H9 (cell line): Measurements from ENCODE around the gene PTX3. TPM values are rescaled to one million over a fixed set of nuclear protein-coding genes. Genes with fewer than 3 reads are reported as not detected.

Experiments used
- DNase-seq: peaks from one replicate; pipeline ENCODE4 v3.0.0-alpha.2; 2017
- H2AFZ ChIP-seq: one replicate; pipeline ENCODE4 v1.6.1; 2013; ENCODE audit warnings: mild to moderate bottlenecking, low read length, control low read depth, moderate library complexity
- H2AK5ac ChIP-seq: 2 replicates; pipeline ENCODE4 v1.6.1; 2013; ENCODE audit warnings: low read length, control low read depth, mixed read lengths; ENCODE audit not compliant: insufficient read length
- H2BK120ac ChIP-seq: one replicate; pipeline ENCODE4 v1.6.1; 2013; ENCODE audit warnings: low read depth, mild to moderate bottlenecking, low read length, control low read depth, inconsistent platforms; ENCODE audit not compliant: poor library complexity, severe bottlenecking
- H2BK12ac ChIP-seq: 2 replicates; pipeline ENCODE4 v1.6.1; 2013; ENCODE audit warnings: low read length, control low read depth, mixed read lengths, low read depth; ENCODE audit not compliant: insufficient read length
- H2BK15ac ChIP-seq: 2 replicates; pipeline ENCODE4 v1.6.1; 2013; ENCODE audit warnings: low read depth, low read length, control low read depth
- H2BK20ac ChIP-seq: one replicate; pipeline ENCODE4 v1.6.1; 2013; ENCODE audit warnings: low read depth, mild to moderate bottlenecking, low read length, control low read depth, inconsistent platforms; ENCODE audit not compliant: poor library complexity, severe bottlenecking
- H2BK5ac ChIP-seq: 2 replicates; pipeline ENCODE4 v1.6.1; 2013; ENCODE audit warnings: low read length, control low read depth, mixed read lengths; ENCODE audit not compliant: insufficient read length
- H3K14ac ChIP-seq: 2 replicates; pipeline ENCODE4 v1.6.1; 2013; ENCODE audit warnings: low read length, control low read depth; ENCODE audit not compliant: insufficient read depth
- H3K18ac ChIP-seq: 2 replicates; pipeline ENCODE4 v1.6.1; 2013; ENCODE audit warnings: low read depth, mild to moderate bottlenecking, mixed read lengths, low read length, control low read depth; ENCODE audit not compliant: insufficient read length
- H3K23ac ChIP-seq: 2 replicates; pipeline ENCODE4 v1.6.1; 2013; ENCODE audit warnings: low read length, control low read depth, mixed read lengths, low read depth; ENCODE audit not compliant: insufficient read length
- H3K23me2 ChIP-seq: 2 replicates; pipeline ENCODE4 v1.6.1; 2013; ENCODE audit warnings: low read depth, mild to moderate bottlenecking, mixed read lengths, low read length, control low read depth; ENCODE audit not compliant: insufficient read length, poor library complexity, severe bottlenecking
- H3K27ac ChIP-seq: 2 replicates; pipeline ENCODE4 v1.5.1; 2013; ENCODE audit warnings: low read length, control low read depth, mixed read lengths, low read depth; ENCODE audit not compliant: insufficient read length
- H3K27me3 ChIP-seq: 2 replicates; pipeline ENCODE4 v1.6.1; 2013; ENCODE audit warnings: low read length, control low read depth, inconsistent platforms; ENCODE audit not compliant: insufficient read depth
- H3K4ac ChIP-seq: 2 replicates; pipeline ENCODE4 v1.6.1; 2013; ENCODE audit warnings: low read depth, mild to moderate bottlenecking, control low read depth, inconsistent platforms, low read length, moderate library complexity
- H3K4me1 ChIP-seq: 2 replicates; pipeline ENCODE4 v1.6.1; 2013; ENCODE audit warnings: low read length, control low read depth, inconsistent platforms; ENCODE audit not compliant: insufficient read depth
- H3K4me2 ChIP-seq: 2 replicates; pipeline ENCODE4 v1.6.1; 2013; ENCODE audit warnings: low read length, control low read depth, mixed read lengths; ENCODE audit not compliant: insufficient read length, insufficient read depth
- H3K56ac ChIP-seq: 2 replicates; pipeline ENCODE4 v1.6.1; 2013; ENCODE audit warnings: low read depth, mild to moderate bottlenecking, mixed read lengths, low read length, control low read depth; ENCODE audit not compliant: insufficient read length
- H3K79me1 ChIP-seq: 2 replicates; pipeline ENCODE4 v1.6.1; 2013; ENCODE audit warnings: low read depth, mild to moderate bottlenecking, moderate library complexity, low read length, control low read depth, inconsistent platforms; ENCODE audit not compliant: insufficient read depth, poor library complexity, severe bottlenecking
- H3K79me2 ChIP-seq: 2 replicates; pipeline ENCODE4 v1.6.1; 2013; ENCODE audit warnings: low read length, control low read depth, inconsistent platforms; ENCODE audit not compliant: insufficient read depth
- H3K9ac ChIP-seq: 2 replicates; pipeline ENCODE4 v1.6.1; 2013; ENCODE audit warnings: low read length, control low read depth, mixed read lengths; ENCODE audit not compliant: insufficient read length; ENCODE audit errors: extremely low read depth
- H3K9me3 ChIP-seq: one replicate; pipeline ENCODE4 v1.6.1; 2013; ENCODE audit warnings: low read depth, low read length, inconsistent platforms; ENCODE audit not compliant: control insufficient read depth
- H3T11ph ChIP-seq: one replicate; pipeline ENCODE4 v1.6.1; 2013; ENCODE audit warnings: mild to moderate bottlenecking, low read length, control low read depth, inconsistent platforms
- H4K20me1 ChIP-seq: one replicate; pipeline ENCODE4 v1.6.1; 2013; ENCODE audit not compliant: control insufficient read depth, insufficient read length, insufficient read depth
- H4K5ac ChIP-seq: 2 replicates; pipeline ENCODE4 v1.6.1; 2013; ENCODE audit warnings: low read depth, mild to moderate bottlenecking, mixed read lengths, low read length, control low read depth; ENCODE audit not compliant: insufficient read length
- H4K8ac ChIP-seq: replicated peaks from 2 replicates; pipeline ENCODE4 v1.6.1; 2013; ENCODE audit warnings: low read length, control low read depth, mixed read lengths, low read depth; ENCODE audit not compliant: insufficient read length
- H4K91ac ChIP-seq: 2 replicates; pipeline ENCODE4 v1.6.1; 2013; ENCODE audit warnings: low read depth, mild to moderate bottlenecking, moderate library complexity, mixed read lengths, low read length, control low read depth; ENCODE audit not compliant: insufficient read length
- H3K27ac Mint-ChIP-seq, 3 experiments: 2 replicates in 2 of 3; 3 replicates in 1 of 3; pipeline ENCODE4 v1.8.0; 2020 to 2021; ENCODE audit warnings: mixed read lengths in 3 of 3, mild to moderate bottlenecking in 1 of 3, moderate library complexity in 1 of 3
- H3K27me3 Mint-ChIP-seq: 2 replicates; pipeline ENCODE4 v1.8.0; 2021; ENCODE audit warnings: low read depth, mild to moderate bottlenecking, moderate library complexity, mixed read lengths
- H3K36me3 Mint-ChIP-seq, 3 experiments: 2 replicates in 2 of 3; 3 replicates in 1 of 3; pipeline ENCODE4 v1.8.0; 2020 to 2021; ENCODE audit warnings: low read depth in 3 of 3, mixed read lengths in 3 of 3; ENCODE audit not compliant: insufficient read depth in 1 of 3
- H3K4me1 Mint-ChIP-seq, 2 experiments: 2 replicates each; pipeline ENCODE4 v1.8.0; 2020; ENCODE audit warnings: mixed read lengths in 2 of 2
- H3K4me3 Mint-ChIP-seq, 2 experiments: 2 replicates in 1 of 2; 3 replicates in 1 of 2; pipeline ENCODE4 v1.8.0; 2020 to 2021; ENCODE audit warnings: mild to moderate bottlenecking in 2 of 2, mixed read lengths in 2 of 2, moderate library complexity in 1 of 2
- H3K9me3 Mint-ChIP-seq, 2 experiments: 2 replicates in 1 of 2; 3 replicates in 1 of 2; pipeline ENCODE4 v1.8.0; 2020; ENCODE audit warnings: mild to moderate bottlenecking in 2 of 2, mixed read lengths in 2 of 2, moderate library complexity in 1 of 2
- WGBS: extraction: QIAGEN DNeasy Blood & Tissue Kit; methylation state at CpG from one replicate; pipeline ENCODE4 v1.1.7; 2013; ENCODE audit warnings: missing lambda C conversion rate, low lambda C conversion rate, mixed read lengths; ENCODE audit not compliant: insufficient read length; ENCODE audit errors: extremely low coverage; 5-methylcytosine and 5-hydroxymethylcytosine counted together
- total RNA-seq: library from RNA; stranded (reverse); gene quantifications from 2 replicates; pipeline ENCODE4 v1.2.1, GENCODE V29; 2021
- TF ChIP-seq, protein P1 (sequence below): fragments of 200-600 bp; sonication (generic); conservative IDR thresholded peaks from 3 replicates; pipeline ENCODE4 v1.8.0; 2021; ENCODE audit warnings: antibody characterized with exemption, mild to moderate bottlenecking

The PTX3 gene
- total RNA-seq, 1 experiment from 2014 or later = 0.11 TPM

DNA sequence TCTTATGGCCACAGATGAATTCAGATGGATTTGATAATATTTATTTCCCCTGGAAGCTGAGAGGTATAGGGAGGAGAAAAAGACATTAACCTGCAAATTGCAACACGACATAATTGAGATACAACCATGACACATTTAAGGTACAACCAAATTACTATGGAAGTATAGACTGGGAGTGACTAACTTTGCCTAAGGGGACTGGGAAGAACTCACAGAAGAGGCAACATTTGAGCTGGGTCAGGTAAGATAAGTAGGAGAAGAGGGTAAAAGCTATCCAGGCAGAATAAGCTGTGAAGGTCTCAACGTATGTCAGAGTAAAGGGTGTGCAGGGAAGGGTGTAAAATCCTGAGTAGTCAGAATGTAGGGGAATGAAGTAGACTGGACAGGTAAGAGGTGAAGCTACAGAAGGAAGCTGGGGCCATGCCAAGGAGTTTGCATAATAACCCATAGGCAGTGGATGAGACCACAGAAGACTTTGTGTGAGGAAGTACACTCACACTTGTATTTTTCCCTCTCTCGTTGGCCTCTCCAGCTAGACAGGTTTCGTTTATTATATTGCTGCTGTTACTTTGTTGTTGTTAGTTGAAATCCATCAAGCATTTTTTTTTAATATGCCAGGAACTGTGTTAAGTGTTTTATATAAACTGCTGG is 28.0 kb upstream of the PTX3 start:
- H3K27me3 Mint-ChIP-seq = no peaks in the 10 kb centered on the region
- H3K27ac ChIP-seq = no peak overlapping the region
- no peak overlapping the region for H2BK12ac ChIP-seq
- H3K36me3 Mint-ChIP-seq = 0 out of 7 replicates have a peak, but pooled peaks cover 0 to 2% (median 0%) of the 10 kb centered on the region in 3 experiments
- no peak overlapping the region for H2BK20ac ChIP-seq
- H3K4me3 Mint-ChIP-seq = no peak overlapping the region
- no peak overlapping the region for H3T11ph ChIP-seq
- TF ChIP-seq, protein P1, sequence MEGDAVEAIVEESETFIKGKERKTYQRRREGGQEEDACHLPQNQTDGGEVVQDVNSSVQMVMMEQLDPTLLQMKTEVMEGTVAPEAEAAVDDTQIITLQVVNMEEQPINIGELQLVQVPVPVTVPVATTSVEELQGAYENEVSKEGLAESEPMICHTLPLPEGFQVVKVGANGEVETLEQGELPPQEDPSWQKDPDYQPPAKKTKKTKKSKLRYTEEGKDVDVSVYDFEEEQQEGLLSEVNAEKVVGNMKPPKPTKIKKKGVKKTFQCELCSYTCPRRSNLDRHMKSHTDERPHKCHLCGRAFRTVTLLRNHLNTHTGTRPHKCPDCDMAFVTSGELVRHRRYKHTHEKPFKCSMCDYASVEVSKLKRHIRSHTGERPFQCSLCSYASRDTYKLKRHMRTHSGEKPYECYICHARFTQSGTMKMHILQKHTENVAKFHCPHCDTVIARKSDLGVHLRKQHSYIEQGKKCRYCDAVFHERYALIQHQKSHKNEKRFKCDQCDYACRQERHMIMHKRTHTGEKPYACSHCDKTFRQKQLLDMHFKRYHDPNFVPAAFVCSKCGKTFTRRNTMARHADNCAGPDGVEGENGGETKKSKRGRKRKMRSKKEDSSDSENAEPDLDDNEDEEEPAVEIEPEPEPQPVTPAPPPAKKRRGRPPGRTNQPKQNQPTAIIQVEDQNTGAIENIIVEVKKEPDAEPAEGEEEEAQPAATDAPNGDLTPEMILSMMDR = no peak
- no peak overlapping the region for H2BK120ac ChIP-seq
- H2BK15ac ChIP-seq = no peak overlapping the region
- H3K23ac ChIP-seq = no peak overlapping the region
- no peak for DNase-seq
- H3K9ac ChIP-seq = no peak overlapping the region
- H2BK5ac ChIP-seq = no peak overlapping the region
- H3K9me3 Mint-ChIP-seq = no peaks in the 10 kb centered on the region
- H3K9me3 ChIP-seq = no peaks in the 10 kb centered on the region
- H3K27me3 ChIP-seq = no peaks in the 10 kb centered on the region
- H2AFZ ChIP-seq = no peak overlapping the region
- H3K4me2 ChIP-seq = no peak overlapping the region
- H3K4me1 ChIP-seq = peaks cover 5% of the 10 kb centered on the region; the same call in 1 of the 2 replicates
- no peak overlapping the region; a peak in 1 of 7 replicates for H3K27ac Mint-ChIP-seq
- no peak overlapping the region for H4K5ac ChIP-seq
- no peak overlapping the region for H4K91ac ChIP-seq
- H3K18ac ChIP-seq = no peak overlapping the region
- no peak overlapping the region for H3K14ac ChIP-seq
- WGBS = no CpG with 5 or more reads among the region's 4 CpGs
- no peaks in the 10 kb centered on the region for H3K79me1 ChIP-seq
- no peaks in the 10 kb centered on the region for H4K20me1 ChIP-seq
- H3K4ac ChIP-seq = no peak overlapping the region
- H2AK5ac ChIP-seq = no peak overlapping the region
- H3K79me2 ChIP-seq = no peaks in the 10 kb centered on the region
- no peak overlapping the region for H3K56ac ChIP-seq
- no peaks in the 10 kb centered on the region for H3K23me2 ChIP-seq
- H3K4me1 Mint-ChIP-seq = peaks cover 11 to 18% of the 10 kb centered on the region in 2 experiments
- no peak overlapping the region for H4K8ac ChIP-seq
